HG03442 (cell line): ENCODE data around the gene HJURP.
"Not testable (repeated sequence)": the region's sequence is repeated elsewhere in the genome, so short reads cannot be mapped to it uniquely, and the experiment has no call there.

Experiments used
- ATAC-seq: cut with Tn5 transposase; IDR thresholded peaks from one replicate; pipeline ENCODE4 v1.9.1; 2021; ENCODE audit warnings: mild to moderate bottlenecking, moderate library complexity; ENCODE audit not compliant: unreplicated experiment

HJURP gene

GRCh38 chr2:233854241-233854981 is at the start of gene HJURP:
TSS of gene HJURP (minus strand) at chr2:233854535. CDS start at chr2:233854500, 35 bp downstream.
- peak; percentile 93 for ATAC-seq

GRCh38 chr2:233901884-233902283 is 47.5 kb upstream of the HJURP start:
- ATAC-seq = no peak

- no peak for ATAC-seq
Observed at GRCh38 chr2:233901367-233901766, 47.0 kb upstream of the HJURP start.

- not testable (repeated sequence) for ATAC-seq
Observed at GRCh38 chr2:233896253-233896652, 41.9 kb upstream of the HJURP start.

- ATAC-seq = no peak
Observed at GRCh38 chr2:233892793-233893192, 38.5 kb upstream of the HJURP start.

- no peak for ATAC-seq
Observed at GRCh38 chr2:233882353-233882752, 28.0 kb upstream of the HJURP start.

- ATAC-seq = not testable (repeated sequence)
Observed at GRCh38 chr2:233872125-233872524, 17.8 kb upstream of the HJURP start.

- ATAC-seq = no peak
Observed at GRCh38 chr2:233871432-233871831, 17.1 kb upstream of the HJURP start.

GRCh38 chr2:233867993-233868532 is 13.7 kb upstream of the HJURP start, which contains the start of gene MSL3B:
TSS of gene MSL3B (minus strand) at chr2:233868386.
- peak; percentile 66 for ATAC-seq

GRCh38 chr2:233866479-233866878 is 12.1 kb upstream of the HJURP start:
- no peak for ATAC-seq

- ATAC-seq = no peak
Observed at GRCh38 chr2:233865838-233866237, 11.5 kb upstream of the HJURP start.

- ATAC-seq = no peak
Observed at GRCh38 chr2:233862261-233862768, 8.0 kb upstream of the HJURP start.

GRCh38 chr2:233858331-233858730 is 4.0 kb upstream of the HJURP start:
- no peak for ATAC-seq

- no peak for ATAC-seq
Observed at GRCh38 chr2:233857511-233858141, 3.3 kb upstream of the HJURP start.

GRCh38 chr2:233856184-233856583 is 1.8 kb upstream of the HJURP start:
- ATAC-seq = no peak

- no peak for ATAC-seq
Observed at GRCh38 chr2:233855345-233855744, 1.0 kb upstream of the HJURP start.

- no peak for ATAC-seq
Observed at GRCh38 chr2:233853883-233854240, 473 bp downstream of the HJURP start.

GRCh38 chr2:233853353-233853752 is 982 bp downstream of the HJURP start:
- no peak for ATAC-seq

GRCh38 chr2:233852056-233852455 is 2.3 kb downstream of the HJURP start:
- no peak for ATAC-seq

- no peak for ATAC-seq
Observed at GRCh38 chr2:233851169-233851568, 3.2 kb downstream of the HJURP start.

- no peak for ATAC-seq
Observed at GRCh38 chr2:233850745-233851144, 3.6 kb downstream of the HJURP start.
